NCI-H1417 treated with DMSO at 0.1 percent for 48 hours (cell line): ENCODE data around the gene G6PC3.

Source experiments
- DNase-seq: peaks from one replicate; lab custom pipeline; 2025; lab: John Stamatoyannopoulos, UW

G6PC3 gene

DNA sequence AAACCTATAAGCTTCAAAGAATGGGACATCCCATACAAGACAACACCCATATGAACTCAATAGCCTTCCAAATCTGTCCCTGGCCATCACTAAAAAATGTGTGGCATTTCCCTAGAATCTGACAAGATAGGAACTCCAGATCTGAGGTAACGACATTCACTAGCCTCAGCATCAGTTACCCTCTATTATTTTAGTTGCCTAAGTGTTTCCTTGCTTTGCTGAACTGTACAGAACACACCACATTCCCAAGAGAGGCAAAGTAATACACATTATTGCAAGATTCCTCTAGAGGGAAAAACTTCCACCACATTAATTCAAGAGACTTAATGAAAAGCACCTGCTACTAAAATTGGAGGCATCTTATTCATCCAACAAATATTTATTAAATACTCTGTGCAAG, 9.1 kb upstream of the G6PC3 start:
- DNase-seq: no peak

DNA sequence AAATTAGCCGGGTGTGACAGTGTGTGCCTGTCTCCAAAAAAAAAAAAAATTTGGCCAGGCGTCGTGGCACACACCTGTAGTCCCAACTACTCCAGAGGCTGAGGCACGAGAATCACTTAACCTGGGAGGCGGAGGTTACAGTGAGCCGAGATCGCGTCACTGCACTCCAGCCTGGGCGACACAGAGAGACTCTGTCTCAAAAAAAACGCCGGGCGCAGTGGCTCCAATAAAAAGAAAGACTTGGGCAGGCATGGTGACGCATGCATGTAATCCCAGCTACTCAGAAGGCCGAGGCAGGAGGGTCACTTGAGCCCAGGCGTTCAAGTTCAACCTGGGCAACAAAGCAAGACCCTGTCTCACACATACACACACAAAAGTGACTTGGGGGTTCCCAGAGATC, 7.7 kb upstream of the G6PC3 start:
- DNase-seq: no peak

DNA sequence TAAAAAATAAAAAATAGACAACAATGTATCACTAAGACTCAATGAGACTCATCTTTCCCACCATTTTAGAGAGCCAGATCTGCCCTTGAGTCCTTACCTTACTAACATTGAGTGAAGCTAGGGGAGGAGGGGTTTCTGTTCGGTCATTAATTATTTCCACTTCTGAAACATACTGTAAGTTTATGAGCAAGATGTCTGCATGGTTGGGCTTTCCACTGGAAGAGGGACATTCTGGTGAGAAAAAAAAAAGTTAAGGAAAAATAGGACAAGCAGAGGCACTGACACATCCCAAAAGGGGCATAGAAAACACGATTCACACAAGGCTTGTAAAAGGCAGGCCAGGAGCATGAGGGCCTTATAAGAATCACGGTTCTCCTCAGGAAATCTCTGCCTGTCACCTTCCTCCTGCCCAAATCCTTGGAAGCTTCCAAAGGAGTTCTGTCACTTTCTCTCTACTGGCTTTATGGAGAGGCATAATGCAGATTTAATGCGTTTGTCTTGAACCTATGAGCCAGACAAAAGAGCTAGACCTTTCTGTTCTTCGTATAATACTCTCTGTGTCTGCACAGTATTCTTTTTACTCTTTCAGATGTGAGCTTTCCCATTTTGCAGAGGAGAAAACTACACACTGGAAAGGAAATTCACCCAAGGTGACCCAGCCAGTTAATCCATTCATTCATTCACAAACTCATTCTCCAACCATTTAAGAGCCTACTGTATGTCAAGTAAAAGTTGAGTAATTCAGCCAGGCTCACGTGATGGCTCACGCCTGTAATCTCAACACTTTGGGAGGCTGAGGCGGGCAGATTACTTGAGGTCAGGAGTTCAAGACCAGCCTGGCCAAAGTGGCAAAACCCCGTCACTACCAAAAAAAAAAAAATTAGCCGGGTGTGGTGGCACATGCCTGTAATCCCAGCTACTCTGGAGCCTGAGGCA, 6.6 kb upstream of the G6PC3 start:
- DNase-seq: no peak

DNA sequence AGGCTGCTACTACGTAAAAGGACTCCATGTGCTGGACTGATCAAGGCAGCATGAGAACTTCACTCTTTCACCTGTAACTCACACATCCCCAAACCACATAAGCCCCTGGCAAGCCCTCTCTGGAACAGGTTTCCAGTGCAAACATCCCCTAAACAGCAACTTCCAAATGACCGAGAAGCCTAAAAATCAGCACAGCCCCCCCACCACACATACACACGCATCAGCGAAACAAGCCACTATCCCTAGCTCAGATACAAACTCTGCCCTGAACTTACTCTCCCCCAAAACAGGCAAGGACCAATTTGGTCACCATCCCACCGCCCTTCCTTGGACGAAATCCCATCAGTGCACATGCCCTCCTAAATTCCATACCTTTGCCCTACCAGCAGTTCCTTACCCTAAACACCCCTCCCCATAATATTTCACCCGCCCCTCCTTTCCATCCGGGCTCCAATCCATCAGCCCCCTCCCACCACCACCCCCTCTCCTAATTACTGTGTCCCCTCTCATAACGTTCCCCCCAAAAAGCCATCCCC, 4.8 kb upstream of the G6PC3 start:
- DNase-seq: no peak

DNA sequence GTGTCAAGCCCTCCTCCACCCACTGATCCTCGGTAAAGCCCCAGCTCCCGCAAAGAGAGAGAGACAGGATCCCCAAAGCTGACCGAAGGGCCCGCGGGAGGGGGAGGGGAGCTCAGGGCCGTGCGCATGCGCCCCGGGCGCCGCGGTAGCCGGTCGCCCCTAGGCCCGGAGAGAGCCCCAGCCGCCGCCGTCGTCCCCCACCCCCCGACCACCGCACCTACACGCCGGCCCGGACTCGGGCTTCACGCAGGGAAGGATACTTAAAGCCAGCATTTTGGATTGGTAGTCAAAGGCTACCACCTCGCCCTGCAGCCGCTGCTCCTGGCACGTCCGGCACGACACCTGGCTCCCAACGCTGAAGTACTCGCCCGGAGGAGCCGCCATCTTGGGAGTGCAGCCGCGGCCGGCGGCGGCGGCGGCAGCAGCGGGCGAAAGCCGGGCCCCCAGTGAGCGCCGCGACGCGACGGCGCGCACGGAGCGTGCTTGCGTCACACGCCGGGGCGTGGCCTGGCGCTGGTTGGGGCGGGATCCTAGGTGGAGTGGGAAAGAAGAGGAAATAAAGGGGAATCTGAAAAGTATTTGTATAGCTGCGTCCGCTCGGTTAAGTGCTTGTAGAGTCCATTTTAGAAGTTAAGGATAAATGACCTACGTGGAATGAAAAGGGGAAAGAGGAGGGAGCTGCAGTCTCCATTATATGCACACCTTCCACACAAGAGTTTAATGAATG, 4.2 kb upstream of the G6PC3 start, which contains the start of gene LSM12:
TSS of gene LSM12 (minus strand) at position 468 of the 727 bp plus-strand sequence. CDS start at position 384, 84 bp downstream.
- peak; percentile 53 for DNase-seq

DNA sequence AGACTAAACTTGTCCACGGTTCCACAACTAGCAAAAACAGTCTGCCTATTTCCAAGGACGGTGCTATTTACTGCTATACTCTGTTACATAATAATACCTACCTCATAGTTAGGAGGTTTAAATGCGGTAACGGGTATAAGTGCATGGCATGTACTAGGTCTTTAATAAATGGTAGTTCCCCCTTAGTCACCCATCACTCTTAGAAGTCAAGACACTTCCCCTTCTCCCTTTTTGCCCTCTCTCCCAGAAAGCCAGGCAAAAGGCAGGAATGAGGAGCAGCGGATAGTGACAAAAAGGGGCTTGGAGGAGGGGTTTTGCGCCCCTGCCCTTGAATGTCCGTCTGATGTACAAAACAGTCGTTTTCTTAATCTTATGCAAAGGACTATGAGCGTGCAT, 3.0 kb upstream of the G6PC3 start:
- no peak for DNase-seq

DNA sequence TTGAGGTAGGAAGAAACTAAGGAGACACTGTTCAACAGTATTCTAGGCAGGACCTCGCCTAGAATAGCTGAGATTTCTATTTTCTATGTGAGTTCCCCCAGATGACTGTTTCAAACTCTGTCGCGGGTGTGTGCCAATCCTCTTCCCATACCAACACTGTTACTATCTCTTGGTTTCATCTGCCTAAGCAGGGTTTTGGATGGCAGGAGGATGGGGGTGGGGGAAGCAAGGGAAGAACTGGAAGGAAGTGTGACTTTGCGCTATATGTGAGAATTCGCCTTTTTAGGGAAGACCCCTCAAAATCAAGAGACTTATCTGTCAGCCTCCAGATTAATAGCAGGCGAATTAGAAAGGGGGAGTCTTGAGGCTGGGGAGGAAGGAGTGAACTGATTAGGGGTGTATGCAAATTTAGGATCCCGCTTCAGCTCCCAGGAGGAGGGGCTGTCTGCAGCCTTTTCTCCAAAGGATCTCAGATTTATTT, 521 bp upstream of the G6PC3 start:
- DNase-seq: no peak

DNA sequence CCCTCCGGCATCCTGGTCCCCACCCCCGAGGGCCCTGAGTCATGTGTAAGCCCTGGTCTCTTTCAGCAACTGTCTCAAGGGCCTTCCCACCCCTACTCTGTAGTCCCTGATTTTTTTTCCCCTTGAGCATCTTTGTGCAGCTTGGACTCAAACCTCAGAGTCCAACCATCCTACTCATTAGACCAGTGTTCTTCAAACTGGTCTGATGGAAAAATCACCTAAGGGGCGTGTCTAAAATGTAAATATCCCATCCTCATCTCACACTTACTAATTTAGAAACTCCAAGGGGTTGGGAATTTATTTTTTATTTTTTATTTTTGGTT, 624 bp downstream of the G6PC3 start:
- DNase-seq: no peak

DNA sequence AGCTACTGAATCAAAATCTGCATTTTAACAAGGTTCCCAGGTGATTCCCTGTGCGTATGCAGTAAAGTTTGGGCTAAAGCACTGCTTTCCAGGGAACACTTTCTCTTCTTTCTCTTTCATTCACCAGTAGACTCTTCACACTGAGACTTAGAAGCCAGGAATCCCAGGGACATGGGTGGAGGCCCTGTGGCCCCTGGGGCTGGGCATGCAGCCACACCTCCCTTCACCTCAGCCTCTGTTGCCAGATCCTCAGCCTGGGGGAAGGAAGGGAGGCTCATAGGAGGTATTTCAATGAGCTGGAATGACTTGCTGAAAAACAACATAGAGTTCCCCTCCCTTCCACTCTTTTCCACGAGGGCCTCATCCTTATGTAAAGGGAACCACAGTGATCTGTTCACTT, 1.2 kb downstream of the G6PC3 start:
- no peak for DNase-seq

DNA sequence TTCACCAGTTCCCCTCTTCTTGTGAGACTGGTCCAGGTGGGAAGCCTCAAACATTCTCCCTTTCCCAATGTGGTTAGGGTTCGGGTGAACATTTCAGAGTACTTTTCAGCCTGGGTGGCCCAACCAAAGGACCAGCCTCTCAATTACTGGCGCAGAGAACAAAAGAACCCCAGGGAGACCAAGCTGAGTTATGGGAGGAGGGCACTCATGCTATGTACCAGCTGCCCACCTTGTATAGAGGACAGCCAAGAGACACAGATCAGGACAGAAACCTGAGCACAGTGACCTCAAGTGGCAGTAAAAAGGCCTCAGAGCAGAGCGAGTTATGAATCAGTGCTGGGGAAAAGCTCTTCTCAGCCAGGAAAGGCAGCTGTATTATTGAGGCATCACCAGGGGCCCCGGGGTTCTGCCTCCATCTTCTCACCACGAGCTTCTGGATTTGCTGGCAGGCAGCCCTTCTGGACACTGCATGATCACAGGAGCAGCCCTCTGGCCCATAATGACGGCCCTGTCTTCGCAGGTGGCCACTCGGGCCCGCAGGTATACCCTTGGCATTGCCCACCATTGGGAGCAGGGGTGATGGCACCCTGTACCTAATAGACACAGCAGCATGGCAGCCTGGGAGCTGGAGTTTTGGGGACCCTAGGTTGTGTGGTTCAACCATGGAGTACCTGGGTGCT, 3.8 kb downstream of the G6PC3 start:
- DNase-seq: no peak

DNA sequence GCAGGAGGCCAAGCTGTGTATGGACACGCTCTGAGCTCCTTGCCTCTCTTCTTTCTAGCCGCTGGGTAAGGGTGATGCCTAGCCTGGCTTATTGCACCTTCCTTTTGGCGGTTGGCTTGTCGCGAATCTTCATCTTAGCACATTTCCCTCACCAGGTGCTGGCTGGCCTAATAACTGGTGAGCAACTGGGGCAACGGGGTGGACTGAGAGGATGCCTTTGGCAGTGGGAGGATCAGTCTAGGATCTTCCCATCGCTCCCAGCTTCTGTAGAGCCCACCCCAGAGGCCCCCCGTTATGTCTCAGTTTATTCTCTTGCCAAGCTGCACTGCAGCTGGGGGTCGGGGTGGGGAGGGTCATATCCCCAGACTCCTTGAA, 4.4 kb downstream of the G6PC3 start:
- DNase-seq: no peak

DNA sequence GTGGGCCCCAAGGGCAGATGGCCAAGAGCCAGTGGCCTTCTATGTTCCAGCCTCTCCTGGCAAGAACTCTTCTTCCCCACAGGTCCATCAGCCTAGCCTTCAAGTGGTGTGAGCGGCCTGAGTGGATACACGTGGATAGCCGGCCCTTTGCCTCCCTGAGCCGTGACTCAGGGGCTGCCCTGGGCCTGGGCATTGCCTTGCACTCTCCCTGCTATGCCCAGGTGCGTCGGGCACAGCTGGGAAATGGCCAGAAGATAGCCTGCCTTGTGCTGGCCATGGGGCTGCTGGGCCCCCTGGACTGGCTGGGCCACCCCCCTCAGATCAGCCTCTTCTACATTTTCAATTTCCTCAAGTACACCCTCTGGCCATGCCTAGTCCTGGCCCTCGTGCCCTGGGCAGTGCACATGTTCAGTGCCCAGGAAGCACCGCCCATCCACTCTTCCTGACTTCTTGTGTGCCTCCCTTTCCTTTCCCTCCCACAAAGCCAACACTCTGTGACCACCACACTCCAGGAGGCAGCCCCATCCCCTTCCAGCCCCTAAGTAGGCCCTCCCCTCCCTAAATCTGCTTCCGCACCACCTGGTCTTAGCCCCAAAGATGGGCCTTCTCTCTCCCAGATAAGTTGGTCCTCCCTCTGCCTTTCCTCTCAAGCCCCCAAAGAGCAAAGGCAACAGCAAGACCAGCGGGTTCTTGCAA, 5.2 kb downstream of the G6PC3 start:
- DNase-seq: no peak

DNA sequence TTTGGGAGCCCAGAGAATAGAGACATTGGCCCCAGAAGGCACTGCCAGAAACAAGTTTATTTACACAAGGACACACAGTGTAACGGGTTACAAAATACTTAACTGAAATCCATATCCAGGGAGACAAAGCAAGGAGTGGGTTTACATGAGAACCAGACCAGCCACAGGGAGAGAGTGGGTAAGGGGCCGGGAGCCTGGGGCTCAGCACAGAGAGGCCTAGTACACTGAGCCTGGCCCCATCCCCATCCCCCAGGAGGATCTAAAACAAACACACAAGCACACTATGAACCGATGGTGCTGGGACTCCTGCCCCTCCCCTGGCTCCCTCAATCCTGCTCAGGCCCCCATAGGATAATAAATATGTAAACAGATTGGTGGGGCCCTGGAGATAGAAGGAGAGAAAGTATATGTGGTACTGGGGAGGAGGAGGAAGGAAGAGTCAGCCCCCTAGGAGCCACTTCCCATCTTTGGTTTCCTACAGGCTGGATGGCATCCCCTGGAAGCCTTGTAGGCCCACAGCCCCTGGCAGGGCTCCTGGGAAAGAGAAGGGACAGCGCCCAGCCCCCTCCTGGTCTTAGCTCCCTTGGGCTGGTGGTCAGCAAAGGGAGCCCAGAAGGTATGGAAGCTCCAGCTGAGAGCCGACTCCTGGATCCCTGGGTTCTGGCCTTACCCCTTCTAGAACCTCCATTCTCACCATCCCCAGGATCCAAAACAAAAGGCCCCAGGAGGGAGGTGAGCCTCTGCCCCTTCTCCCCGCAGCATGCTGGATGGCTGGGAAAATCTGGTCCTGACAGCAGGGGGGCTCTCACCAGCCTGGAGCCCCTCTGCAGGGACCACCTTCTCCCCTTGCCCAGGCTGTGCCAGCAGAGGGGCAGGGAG, 6.4 kb downstream of the G6PC3 start:
- DNase-seq: no peak

DNA sequence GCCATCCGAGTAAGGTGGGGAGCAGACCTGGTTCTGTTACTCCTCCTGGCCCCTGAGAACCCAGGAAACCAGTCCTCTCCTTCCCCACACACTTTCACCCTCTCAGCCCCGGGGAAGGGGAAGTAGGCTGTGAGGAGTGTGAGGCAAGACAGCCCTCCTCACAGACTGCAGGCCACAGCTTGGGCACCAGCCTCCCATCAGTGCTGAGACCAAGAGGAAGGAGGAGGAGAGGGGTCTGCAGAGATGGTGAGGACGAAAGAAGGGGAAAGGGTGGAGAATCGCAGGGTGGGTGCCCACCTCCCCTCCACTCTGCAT, 7.0 kb downstream of the G6PC3 start:
- no peak for DNase-seq

DNA sequence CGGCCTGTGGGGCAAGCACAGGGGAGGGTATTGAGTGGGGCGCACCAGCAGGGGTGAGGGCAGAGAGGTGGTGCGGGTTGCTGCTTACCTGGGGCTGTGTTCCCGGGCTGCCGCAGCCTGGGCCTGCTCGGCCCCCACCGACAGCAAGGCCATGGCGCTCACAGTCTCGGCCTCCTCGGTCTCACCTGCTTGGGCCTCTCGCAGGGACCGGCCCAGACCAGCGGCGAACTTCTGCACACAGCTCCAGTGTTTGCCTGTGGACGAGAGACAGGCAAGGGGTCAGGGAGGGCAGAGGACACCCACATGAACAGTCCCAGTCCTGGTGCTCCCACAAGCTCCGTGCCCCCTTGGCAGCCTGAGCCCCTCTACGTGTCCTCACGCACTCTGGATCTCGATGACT, 7.9 kb downstream of the G6PC3 start:
- DNase-seq: no peak

DNA sequence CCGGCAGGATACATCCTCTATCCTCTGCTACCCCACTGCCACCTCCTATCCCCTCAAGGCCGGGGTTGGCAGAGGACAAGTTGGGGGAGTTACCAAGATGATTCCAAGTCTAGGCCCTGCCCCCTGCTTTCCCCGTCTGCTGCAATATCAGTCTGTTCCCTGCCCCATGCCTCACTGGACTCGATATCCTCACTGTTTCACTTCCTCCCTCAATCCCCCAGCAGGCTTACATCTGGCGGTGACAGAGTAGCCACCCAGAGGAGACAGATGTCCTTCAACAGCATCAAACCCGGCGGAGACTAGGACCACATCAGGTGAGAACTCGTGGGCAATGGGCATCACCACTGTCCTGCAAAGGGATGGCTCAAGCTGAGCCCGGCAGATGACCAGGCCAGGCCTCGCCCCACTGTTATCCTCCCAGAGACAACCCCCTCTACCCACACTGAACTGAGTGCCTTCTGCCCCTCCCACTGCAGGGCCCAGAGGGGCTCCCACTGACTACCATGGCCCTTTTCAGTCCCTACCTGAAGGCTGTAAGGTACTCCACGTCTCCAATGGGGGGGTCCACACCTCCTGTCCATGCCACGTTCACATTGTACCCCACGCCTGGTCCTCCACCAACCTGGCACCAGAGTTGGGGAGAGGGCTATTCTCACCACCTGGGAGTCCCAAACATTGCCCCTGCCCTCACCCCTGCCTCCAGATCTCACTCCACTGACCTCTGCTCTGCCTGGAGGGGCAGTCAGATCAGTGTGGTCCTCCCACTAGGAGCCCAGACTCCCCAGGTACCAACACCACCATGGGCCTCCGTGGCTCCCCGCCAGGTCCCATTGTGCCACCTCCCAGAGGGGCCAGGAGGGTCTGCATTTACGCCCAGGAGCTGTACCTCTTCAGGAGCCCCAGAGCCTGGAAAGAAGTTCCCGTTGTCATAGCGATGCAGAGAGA, 9.6 kb downstream of the G6PC3 start:
- DNase-seq: no peak

DNA sequence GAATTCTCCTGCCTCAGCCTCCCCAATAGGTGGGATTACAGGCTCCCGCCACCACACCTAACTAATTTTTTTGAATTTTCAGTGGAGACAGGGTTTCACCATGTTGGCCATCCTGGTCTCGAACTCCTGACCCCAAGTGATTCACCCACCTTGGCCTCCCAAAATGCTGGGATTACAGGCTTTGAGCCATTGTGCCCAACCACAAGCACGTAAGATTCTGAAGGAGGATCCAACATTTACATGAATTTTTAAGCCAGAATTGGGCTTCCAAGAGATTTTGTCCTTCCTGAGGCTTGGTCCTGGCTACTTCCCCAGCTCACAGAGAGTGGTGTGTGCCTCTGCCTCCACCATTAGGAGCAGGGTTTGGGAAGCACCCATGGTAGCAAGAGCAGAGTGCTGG, 11.1 kb downstream of the G6PC3 start:
- no peak for DNase-seq

DNA sequence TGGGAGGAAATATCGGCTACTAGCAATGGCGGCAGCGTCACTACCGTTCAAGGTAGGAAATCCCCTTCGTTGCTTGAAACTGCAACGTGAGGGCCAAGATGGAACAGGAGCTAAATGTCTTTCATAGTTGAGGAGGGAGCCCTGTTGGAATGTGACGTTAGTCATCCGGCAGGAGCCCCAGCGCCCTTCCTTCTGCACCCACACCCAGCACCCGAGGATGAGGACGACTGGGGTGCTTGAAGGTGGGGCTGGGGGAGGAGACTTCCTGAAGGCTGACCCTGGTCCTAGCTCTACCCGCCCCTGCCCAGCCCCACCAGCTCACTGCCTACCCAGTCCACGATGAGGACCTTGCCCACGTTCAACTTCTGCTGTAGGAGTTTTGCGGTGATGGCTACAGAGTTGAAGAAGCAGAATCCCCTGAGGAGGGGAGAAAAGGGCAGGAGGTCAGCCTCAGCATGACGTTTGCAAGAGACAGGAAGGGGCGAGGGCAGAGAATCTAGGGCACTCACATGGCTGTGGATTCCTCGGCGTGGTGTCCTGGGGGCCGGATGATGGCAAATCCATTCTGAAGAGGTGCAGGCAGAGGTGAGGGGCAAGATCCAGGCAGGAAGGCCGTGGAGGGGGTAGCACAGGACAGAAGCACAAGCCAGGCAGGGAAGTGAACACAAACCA, 11.9 kb downstream of the G6PC3 start:
- no peak for DNase-seq

DNA sequence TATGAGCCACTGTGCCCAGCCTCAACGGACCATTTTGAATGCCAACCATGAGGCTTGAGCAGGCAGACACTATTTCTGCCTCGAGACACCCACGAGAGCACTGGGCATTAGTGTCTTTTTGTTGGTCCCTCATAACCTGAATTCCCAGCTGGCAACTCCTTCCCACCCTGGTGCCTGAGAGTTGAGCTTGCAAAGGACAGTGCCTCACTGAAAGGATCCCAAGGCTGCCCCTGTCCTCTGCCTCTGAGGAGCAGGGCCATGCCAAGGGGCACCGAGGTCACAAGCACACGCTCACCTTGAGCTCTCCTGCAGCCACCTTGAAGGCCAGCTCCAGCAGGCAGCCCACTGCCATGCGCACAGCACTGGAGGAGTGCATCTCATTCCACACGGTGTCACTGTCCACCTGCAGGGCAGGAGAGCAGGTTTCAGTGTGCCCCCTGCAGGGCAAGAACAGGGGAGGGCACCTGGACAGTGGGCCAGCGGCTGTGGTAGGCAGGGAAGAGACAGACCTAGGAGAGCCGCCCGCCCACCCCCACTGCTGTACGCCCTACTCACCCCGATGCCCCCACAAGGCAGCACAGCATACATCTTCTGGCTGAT, 12.8 kb downstream of the G6PC3 start:
- no peak for DNase-seq
